ENCODE measurements around the gene MTARC2.

The MTARC2 gene

DNA sequence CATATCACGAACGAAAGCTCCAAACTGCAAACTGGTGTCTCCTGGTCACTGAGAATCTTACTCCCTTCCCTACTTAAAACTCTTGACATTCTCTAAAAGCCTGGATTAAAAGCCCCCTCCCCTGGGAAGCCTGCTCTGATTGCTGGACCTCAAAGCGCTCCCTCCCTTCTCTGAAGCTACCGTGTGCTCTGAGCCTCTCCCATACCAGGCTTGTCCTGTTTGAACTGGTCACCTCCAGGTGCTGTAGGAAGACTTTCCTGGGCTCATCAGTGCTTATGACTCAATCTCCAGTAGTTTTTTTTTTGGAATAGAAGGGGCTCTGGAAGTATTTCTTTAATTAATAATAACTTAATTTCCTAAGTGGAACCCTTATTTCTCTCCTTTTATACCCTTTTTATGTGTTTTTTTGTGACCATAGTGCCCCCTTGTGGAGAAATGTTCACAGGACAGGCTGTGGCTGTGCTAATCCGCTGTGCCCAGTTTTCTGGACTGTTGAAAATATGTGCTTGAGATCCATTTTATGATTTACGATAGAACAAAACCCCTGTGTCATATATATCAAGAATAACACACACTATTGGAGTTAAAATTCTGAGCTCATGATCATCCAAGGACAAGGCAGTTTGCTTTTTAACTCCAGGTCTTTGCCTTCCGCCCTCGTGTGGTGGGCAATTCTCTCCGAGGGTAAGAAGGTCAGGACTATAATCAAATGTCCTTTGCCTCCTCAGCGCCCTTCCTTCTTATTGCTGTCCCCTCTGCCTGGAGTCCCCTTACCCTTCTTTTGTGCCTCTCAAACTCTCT, 55.5 kb downstream of the MTARC2 start:
- no peak for DNase-seq (ENCODE audit: low read depth)

DNA sequence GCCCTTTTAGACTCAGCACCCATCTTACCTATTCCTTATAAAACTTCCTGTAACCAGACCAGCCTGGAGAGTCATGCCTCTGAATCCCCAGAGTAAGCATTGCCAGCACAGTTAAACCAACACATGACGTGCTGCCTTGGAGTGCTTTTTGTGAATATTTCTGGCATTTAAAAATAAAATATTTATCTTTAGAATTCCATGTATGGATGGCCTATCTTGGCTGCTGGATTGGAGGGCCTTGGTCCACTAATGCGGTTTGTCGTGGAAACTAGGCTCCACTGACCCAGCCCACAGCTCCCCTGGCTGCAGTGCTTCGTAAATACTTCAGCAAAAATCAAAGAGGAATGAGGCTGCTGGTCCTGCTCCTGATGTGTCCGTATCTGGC, 56.1 kb downstream of the MTARC2 start:
- no peak for DNase-seq (ENCODE audit: low read depth)

DNA sequence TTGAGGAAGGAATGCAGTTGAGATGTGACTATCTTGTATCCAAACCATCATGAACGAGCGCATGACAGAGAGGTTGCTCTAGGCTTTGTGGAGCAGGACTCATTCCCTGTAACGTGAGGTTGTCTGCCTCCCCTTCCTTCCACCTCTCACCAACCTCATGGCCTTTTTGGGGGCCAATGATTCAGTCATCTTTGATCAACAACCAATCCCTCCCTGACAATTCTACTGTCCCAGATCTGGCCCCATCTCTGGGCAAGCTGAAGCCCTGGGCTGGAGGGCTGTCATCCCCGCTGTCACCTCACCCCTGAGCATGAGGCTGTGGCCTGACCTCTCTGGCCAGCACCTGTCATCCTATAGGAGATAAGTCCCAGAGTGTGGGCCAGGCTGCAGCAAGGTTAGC, 58.3 kb downstream of the MTARC2 start:
- no peak for DNase-seq (ENCODE audit: low read depth)

DNA sequence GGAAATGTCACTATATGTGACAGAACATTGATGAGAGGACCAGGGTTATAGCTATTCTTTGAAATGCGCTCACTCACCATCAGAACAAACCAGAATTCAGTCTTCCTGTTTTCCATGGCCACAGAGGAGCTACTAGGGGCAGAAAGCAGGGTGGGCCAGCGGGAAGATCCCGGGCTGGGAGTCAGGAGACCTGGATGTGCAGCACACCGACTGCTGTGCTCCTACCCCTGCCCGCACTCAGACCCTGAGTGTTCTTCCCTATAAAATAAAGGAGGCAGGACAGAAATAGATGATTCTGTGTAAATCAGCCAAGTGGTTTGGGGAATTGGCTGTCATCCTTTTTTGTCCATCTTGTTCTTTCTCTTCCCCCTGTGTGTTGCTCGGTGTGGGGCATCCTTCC, 59.6 kb downstream of the MTARC2 start:
- DNase-seq (ENCODE audit: low read depth) = no peak

DNA sequence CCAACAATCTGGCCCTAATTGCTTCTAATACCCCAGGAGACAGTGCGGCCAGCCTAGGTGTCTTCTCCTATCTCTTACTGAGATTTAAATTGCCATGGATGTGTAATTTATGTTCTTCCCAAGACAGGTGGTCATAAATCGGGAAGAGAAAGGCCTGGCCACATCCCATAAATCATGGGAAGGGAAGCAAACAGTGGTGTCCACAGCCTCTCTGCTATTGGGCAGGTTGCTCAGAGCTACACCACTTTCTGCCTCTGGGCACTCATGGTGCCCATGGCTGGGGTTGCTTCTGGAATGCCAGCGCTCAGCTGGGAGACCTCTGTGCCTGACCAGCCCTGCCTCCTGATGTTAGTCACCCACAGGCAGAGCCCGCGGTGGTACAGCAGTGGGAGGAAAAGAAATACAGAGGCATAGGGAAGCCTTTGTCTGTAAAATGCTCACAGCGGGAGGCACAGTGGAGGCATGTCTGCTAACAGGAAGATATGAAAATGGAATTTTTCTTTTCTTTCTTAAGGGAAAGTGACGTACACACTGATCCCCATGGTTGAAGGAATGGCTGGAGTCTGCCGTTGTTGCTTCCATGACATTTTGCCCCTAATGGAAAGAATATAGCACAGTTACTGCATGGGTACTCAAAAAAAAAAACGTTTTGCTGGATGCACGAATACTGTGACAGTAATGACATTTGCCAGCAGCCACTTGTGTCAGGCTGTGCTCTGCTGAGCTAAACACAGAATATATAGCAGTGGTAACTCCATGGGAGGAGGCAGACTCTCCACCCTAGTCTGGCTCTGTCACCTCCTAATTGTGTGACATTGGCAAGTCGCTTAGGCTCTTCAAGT, 60.4 kb downstream of the MTARC2 start:
- no peak for DNase-seq (ENCODE audit: low read depth)

DNA sequence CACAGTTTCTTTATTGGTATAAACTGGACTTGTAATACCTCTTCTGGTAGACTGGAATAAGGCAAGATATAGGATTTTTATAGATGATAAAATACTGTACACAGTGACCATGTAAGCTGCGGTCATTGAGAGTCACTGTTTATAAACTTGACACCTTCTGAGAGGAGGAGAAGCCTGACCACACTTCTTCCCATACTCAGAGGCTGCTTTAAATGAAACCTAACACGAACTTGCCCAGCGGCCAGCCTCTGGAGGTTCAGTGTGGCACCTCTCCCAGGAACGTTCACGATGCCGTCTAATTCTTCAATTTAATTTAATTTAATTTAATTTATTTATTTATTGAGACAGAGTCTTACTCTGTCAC, 61.0 kb downstream of the MTARC2 start:
- DNase-seq (ENCODE audit: low read depth) = no peak

DNA sequence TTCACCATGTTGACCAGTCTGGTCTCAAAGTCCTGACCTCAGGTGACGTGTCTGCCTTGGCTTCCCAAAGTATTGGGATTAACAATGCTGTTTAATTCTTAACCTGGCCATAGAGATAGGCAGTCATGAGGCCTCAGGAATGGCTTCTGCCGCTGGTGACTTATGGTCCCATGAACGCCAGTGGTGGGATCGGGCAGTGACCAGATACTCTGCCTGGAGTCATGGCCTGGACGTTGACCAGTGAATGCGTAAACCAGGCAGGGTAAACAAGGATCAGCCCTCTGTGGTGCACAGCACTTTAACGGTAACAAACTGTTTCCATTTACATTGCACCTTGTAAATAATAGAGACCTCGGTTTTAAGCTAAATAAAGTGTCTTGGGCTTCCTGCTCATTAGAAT, 61.6 kb downstream of the MTARC2 start:
- DNase-seq (ENCODE audit: low read depth) = no peak

DNA sequence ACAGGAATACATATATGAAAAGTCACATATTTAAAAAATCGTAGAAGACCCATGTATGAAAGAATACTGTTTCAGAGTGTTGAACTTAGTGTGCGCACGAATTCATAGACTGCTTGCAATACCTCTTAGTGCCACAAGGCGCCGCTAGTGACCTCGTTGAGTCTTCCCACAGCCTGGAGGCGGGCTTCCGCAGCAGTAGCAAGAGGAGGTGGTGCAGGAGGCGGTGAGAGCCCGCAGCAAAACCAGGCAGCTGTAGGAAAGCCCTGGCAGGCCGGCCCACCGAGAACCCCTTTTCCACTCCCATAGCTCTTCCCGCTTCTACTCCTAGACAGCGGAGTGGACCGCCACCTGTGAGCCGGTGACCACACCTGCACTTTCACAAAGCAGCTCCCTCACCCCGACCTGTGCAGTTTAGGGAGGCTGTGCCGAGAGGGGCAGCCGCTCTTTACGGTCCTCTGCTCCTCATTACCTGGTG, 62.1 kb downstream of the MTARC2 start:
- DNase-seq (ENCODE audit: low read depth) = peak; percentile 50

DNA sequence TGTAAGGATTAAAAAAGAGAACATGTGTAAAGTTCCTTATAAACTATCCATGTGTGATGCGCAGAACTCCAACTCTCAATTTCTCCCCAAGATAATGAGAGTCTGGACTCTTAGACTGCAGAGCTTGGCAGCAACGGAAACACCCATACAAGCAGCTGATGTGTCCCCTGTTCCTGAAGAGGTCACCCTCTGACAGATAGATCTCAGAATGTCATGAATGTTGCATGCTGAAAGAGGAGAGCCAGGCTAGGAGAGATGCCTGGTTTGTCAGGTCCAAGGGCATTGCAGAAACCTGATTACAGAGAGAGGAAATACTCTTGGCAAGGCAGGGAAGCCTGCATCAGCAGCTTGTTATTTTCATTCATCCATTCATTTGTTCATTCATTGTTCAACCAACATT, 62.8 kb downstream of the MTARC2 start:
- DNase-seq (ENCODE audit: low read depth) = no peak

DNA sequence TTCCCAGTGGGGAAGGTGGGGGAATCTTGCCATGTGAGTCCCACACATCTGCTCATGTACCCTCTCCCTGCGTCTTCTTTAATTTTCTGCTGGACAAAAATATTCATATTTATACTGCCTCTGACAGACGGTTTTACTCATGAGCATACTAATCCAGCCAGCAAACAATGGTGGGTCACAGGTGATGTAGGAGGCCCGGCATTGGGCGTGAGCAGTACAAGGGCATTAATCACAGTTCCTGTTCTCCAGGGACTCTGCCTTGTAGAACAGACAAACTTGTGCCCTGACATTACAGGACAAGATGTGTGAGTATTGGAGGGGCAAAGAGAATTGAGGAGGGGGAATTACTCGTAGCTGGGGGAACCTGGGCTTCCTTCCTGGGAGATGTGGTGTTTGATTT, 63.6 kb downstream of the MTARC2 start:
- DNase-seq (ENCODE audit: low read depth) = no peak

DNA sequence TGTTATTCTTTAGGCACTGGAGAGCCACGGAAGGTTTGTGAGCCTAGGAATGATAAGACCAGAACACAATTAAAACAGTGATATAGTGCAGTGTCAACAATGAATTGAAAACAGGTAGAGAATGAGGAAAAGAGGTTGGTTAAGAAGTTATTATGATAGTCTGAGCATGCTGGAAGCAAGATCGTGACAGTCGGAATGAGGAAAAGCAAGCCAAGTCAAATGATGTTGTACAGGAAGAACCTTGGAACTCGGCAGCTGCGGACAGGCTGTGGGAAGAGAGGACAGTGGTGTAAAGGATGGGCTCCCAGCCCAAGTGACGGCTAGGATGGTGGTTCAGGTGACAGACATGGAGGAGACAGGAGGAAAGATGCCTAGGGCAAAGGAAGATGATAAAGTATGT, 64.2 kb downstream of the MTARC2 start:
- DNase-seq (ENCODE audit: low read depth) = no peak

DNA sequence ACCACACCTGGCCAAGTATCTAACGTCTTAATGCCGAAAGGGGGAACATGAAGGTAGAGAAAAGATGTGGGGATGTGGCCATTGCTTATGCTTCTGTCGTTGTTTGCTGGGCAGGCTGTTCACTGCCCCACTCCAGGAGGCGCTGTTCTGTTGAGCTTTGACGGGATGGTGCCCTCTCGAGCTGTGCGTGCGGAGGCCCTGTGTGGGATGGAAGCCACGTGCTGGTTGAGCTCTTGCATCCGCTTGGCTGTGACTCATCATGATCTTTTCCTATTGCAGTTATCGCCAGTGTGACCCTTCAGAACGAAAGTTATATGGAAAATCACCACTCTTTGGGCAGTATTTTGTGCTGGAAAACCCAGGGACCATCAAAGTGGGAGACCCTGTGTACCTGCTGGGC, 64.9 kb downstream of the MTARC2 start:
- no peak for DNase-seq (ENCODE audit: low read depth)

DNA sequence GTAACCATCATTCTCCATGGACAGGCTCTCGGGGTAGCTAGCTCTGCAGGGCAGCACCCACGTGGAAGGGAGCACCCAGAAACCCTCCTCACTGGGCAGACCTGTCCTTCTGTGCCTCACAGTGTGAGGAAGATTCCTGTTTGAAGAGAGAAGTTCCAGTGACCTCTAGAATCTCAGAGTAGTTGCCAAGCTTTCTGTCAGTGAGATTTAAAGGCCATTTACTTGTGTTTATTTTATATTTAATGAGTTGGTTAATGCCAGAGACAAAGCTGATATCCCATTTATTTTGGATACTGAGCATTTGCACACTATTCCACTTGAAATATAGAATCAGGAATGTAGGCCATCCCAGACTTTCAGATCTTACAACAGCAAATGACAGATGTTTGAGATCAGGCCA, 67.3 kb downstream of the MTARC2 start:
- DNase-seq (ENCODE audit: low read depth) = no peak

DNA sequence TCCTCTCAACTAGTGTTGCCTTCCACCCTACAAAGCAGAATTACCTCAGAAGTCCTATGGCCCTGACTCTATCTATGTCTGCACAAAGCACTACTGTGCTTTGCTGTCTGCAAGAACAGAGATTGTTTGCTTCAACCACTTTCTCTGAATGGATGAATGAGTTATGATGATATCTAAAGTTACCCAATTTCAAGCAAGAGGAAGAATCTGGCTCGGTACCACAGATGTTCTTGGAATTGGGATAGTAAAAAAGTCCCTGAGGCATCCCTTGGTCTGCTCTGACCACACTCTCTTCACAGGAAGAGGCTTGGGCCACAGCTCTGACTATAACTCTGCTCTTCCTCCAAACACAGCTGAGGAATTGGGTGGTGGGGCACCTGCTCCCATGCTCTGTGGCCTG, 69.8 kb downstream of the MTARC2 start:
- peak; percentile 76 for DNase-seq (ENCODE audit: low read depth)

DNA sequence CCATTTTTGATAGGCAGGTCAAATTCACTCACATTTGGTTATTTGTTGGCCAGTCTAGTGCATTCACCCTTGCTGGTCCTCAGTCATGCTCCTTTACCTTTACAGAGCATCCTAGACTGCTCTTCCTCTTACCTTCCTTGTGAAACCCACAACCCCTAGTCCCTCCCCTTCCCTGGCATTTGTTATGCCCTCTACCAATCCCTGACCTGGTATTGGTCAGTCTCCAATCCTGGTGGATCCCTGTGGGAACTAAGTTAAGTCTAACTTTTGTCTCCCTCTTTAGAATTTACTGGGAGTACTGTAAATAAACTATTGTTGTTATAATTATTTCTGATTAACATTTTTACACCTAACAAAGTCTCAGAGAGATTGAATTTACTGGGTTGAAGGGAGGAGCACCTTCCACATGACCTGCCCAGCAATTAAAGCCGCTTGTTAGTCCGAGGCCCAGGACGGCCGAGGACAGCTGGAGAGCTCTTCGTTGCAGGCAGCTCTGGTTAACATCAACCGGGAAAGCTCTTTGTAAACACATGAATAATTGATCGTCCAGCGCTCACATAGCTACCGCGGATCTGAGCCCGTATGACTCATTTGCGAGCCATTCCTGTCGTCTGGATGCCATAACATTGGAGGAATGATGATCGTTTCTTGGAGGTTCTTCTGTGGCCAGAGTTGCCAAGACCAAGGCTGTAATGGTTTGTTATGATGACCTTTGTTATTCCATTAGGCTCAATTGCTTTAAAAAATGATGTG, 70.5 kb downstream of the MTARC2 start:
- peak; percentile 93 for DNase-seq (ENCODE audit: low read depth)

DNA sequence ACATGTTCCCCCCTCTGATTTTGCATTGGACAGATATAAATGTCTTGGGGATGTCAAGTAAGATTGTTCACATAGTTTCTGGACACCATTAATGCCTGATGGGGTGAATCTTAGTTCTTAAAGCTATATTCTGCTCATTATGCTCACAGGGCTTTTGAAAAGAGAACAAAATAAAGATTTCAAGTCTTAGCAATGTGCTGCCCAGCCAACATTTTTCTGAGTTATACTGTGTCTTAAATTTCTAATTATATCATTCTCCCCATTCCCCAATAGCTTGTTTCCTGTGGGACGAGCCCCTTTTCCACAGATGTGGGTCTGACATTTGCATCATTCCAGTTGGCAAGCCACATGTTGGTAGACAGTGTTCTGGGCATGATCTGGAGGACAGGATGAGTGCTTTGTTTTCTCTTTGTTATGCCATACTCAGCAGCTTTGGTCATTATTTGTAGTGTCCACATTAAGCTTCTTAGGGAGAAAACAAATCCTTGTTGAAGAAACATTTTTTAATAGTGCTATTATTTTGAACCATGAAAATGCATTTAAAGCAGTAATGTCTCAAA, 71.4 kb downstream of the MTARC2 start:
- DNase-seq (ENCODE audit: low read depth) = no peak

DNA sequence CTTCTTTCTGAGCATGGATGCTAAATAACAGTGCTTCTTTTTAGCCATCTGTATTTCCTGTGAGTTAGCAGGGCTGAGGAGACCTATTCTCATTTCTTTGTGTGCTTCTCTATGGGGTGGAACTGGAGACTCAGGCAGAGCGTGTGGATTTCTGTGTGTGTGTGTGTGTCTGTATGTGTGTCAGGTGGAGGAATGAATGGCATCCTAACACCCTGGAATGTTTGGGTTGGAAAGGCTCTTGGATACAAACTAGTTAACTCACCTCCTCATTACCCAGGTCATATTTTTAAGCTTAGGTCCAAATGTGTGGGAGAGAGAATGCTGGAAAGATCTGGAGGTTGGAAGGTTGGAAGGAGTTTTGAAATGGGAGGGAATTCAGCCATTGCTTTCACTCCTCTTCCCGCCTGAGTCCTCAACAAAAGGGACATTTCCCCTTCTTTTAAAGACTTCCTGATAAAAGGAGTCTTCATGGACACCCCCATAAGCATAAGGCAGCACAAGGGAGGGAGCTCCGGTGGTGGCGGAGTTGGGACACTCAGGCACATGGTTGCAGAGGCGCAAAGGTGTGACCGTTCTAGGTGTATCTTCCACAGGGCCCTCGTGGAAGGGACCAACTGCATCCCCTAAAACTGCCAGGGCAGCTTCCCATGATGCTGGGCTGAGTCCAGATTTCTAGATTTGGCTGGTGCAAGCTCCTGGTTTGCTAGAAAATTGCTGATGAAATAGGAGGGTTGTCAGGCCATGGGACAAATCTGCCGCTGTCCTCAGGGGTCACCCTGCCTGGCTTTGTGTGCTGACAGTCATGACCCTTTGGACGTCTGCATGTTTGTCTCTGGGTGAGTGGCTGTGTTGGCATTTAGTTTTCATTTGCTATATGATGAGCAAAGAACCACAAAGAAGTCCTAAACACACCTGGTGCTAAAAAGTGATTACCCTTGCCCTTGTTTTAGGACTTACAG, 76.2 kb downstream of the MTARC2 start:
- no peak for DNase-seq (ENCODE audit: low read depth)

DNA sequence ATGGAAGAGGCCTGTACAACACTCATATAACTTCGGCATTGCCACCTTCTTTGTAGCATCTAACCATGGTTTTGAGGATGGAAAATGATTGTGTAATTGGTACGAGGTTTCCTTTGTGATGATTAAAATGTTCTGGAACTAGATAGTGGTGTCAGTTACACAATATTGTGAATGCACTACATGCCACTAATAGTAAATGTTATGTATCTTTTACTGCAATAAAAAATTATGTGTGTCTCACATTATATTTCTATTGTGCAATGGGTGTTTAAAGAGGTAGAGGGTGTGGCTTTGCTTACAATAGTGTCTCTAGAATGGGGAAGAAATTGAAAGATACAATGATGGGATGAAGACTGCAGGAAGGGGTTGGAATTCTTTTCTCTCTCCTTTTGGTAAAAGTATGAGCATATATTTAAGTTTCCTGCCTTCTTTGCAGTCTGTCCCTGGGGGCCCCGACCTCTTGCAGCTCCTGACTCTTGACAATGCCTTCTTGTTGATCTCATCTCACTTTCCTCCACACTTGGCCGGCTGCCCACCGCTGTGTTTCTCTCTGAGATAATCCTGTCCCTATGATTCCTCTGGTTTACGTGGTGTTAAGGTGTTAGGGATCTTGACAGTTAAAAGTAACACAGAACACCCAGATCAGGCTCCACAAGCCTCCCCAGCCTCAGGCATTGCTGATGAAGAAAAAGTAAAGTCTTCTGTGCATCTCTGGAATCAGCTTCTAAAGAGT, 77.9 kb downstream of the MTARC2 start:
- no peak for DNase-seq (ENCODE audit: low read depth)

DNA sequence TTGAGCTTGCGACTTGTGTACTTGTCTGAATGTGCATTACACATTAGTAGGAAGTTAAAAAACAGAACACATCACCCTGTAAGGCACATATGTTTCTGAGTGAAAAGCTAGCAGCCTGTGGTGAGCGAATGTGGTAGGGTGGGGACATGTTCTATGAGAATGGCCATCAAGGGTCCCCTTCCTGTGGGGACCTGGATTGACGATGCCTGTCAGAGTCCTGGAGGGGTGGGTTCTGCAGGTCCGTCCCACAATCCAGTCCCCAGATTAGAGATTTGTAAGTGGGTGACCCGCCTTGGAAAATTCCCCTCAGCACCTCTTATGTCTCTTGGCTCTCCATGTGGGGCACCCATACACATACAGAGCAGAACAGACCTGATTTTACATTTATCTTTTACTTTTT, 78.6 kb downstream of the MTARC2 start:
- DNase-seq (ENCODE audit: low read depth) = no peak

DNA sequence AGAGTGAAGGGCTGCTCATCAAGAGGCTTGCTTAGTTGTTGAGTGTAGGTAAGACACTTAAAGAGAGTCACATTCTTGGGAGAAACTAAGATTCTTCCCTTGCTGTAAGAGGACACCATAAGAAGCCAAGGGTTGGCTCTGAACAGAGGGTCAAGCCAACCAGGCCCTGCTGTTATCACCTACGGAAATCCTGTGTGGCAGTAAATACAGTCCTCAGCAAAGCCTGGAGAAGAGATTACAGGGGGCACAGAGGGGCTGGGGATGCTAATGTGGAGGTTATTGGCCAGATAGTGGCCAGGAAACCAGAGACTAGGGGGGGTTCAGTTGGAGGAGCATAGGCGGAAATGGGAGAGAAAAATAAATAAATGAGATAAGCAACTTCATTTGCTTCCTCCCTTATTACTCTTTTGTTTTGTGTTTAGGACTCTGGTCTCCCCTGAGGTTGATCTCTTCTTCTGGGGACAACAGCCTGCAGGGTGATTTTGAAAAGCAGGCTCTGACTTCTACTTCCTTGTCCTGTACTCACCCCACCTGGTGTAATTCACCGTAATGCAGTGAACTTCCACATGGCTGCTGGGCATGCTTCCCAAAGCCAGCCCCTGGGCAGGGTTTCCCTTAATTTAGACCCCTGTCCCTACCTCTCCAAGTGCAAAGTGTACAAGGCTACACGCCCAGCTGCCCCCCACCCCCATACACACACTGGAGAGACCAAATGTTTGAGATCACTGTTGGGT, 79.5 kb downstream of the MTARC2 start:
- DNase-seq (ENCODE audit: low read depth) = no peak
